Central memory CD4-positive, alpha-beta T cell (primary cell): ENCODE data around the gene C1QTNF3.
"Not testable (repeated sequence)": the region's sequence is repeated elsewhere in the genome, so short reads cannot be mapped to it uniquely, and the experiment has no call there.

Source experiments
- DNase-seq: peaks from one replicate; pipeline ENCODE4 v3.0.0; 2022

Gene C1QTNF3

DNA sequence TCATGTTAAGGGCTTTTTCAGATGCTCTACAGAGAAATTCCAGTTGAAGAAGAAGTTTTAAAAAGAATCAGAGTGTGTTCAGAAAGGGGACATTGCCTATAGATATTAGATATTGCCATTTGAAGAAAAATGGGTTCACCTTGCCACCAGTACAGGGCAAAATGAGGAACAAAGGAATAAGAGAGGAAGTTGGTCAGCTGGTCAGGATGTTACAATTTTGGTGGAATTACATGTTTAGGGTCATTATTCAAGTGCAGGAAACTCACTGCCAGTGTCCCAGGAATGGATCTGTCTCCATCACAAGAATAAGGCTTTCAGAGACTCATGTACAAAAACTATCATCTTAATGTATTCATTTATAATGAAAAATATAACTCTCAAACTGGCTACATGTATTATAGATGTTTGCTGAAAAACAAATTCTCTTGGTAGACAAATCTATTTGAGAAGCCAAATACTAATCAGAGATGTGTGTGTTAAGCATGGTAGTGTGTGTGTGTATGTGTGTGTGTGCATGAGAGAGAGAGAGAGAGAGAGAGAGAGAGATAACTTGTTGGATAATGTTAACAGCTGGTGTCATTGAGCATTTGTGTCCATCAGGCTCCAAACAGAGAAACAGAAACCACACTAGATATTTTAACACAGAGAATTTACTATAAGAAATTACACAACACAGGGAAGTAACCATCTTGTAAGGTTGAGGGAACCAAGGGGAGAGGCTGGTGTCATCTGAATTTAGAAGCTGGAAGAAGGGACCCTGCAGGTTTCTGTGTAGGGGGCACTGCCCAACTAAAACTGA lies 5.0 kb upstream of the C1QTNF3 start:
- no peak for DNase-seq

DNA sequence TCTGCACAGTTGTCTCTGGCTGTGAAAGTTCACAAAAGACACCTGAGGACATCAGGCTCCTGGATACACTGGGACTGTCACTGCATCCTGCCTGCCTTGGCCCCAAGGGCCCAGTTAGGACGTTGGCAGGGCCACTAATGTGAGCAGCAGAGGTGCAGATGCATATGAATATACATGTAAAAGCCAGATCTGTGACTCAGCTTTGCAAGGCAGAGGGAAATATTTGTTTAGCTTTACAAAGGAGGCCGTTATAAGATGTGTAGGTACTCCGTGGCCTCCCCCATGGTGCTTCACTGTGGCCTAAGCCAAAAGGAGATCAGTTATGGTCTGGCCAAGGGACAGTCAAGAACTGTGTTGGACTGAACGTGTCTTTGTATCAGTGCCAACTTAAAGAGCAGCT lies 4.1 kb upstream of the C1QTNF3 start:
- DNase-seq: no peak

DNA sequence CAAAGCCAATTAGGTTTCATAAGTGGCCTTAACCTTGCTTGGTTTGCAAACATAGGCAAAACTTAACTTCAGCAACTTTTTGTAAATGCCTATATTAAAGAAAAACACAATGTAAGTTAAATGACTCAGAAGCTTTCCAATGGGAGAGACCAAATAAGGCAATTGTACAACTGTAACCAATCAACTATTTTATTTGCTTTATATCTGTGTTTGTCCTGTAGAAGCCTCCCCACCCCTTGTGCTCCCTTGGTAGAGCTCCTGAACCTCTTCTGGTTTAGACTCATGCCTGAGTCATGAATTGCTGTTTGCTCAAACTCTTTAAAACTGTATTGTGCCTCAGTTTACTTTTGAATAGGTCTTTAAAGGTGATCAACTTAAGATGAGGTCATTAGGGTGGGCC lies 3.0 kb upstream of the C1QTNF3 start:
- DNase-seq: no peak

DNA sequence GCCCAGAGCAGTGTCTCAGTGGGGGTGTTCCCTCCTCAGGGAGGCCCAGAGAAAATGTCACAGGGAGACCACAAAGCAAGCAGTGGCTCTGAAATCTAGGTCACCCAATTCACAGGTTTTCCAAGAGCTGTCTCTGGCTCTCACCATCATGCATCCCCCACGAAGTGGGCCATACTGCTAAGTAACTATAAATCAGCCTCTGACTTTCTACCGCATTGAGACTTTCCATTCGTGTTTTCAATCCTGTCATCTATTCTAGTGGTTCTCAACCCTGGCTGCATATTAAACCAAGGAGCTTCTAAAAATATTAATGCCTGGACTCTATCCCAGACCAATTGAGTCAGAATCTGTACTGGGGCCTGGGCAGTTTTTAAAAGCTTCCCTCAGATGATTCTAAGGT lies 2.0 kb upstream of the C1QTNF3 start:
- no peak for DNase-seq

DNA sequence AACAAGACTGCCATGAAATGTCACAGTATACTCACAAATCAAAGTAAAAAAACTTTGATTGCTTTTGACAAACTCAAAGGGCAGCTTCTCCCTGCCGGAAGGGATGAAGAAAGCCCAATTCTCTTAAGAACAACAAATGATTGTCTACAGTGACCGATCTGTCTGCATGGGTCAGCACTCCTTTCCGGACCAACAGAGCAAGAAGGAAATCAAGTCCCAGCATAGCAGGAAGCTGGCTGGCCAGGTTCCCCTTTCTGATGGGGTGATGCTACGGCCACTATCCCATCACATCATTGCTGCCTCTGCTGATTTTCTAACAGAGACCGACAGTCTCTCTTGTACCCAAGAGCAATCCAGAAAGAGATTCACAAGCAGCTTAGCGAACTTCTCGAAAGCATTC lies 692 bp downstream of the C1QTNF3 start:
- no peak for DNase-seq

DNA sequence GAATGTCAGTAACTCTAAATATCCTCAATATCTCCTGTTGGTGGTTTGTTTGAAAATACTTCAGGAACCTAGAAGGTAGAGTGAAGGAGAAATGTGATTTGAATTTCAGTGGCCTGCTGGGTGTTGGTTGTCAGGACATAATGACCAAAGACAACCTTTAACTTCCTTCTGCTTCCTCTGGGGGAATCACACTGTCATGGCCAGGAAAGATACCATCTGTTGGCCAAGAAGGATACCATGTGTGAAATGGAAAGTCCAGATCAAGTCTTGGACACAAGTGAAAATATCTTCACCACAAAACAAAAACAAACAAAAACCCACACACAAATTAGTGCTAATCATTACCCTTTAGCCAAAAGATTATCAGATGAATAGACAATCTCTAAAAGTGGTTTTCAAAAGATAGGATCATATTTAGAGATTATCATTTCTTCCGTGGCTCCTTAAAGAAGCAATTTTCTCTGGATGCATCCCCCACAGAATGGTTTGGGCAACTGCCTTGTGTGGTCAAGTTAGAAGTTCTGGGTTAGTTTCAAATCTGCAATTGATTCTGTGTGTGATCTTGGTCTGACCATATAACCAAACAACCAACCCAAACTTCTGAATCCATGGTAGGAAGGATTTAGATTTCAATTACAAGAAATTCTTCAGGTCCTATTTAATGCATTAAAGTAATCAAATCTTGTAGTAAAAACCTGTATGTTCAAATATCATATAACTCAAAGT lies 1.6 kb downstream of the C1QTNF3 start:
- DNase-seq: no peak

DNA sequence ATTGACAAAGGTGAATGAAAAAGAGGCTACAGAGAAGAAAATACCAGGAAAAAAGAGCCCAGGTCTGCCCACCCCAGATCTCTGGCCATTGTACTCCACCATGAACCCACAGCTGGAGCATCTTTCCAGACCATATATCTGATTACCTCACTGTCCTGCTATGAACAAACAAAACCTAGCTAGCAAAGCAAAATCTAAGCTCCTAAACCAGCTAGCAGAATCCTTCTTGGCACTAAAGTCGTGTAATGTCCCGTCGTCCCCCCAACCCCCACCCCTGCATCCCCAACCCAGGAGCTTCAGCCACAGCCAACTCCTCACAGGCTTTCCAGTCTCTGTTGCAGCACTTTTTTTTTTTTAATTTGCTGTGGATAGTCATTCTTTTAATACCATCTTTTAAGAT lies 2.5 kb downstream of the C1QTNF3 start:
- DNase-seq: no peak

DNA sequence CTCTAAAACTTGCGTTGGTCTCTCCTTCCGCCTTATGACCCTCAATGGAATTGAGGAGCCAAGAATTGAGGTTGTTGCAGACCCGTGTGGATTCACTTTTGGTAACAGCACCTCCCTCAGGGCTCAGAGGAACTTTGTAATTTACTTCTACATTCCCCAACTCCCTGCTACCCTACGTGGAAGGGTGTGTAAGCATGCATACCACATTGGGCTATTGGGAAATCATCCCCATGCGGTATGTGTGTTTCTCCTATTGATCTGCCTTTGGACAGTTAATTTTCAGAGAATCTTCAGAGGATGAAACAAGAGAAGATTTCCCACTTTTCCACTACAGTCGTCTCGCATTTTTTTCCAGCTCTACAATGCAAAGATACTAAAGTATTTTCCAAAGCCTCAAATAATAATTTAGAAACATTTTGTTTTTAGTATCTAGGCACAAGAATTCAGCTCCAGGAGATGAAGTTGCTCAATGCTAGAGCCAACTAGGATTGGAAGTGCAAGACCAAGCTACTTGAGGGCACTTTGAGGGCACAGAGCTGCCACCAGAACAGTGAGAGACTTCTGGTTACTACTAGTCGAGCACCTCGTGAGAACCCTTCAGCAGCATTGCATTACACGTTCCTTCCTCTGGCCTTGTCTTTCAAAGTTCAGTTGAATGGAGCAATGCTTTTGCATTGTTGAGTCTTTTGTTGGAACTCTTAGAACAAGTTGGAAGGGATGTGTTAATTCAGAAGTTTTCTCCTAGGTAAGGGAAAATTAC lies 3.4 kb downstream of the C1QTNF3 start:
- DNase-seq: no peak

DNA sequence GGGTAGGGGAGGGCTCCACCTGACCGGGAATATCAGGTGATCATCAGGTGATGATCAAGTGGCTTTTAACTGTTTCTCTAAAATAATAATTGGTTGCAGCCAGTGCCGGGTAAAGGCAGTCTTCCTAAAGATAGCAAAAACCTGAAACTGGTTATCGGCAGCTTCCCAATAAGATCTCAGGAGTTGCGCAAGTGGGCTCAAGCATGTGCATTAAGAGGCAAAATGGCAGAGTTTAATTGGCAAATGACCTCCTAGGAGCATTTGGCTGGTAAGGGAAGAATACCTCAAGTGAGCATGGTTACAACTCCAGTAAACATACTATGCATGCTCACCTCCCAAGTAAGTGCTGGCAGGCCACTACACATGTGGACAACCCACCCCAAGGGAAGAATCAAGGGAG lies 4.2 kb downstream of the C1QTNF3 start:
- DNase-seq: no peak

DNA sequence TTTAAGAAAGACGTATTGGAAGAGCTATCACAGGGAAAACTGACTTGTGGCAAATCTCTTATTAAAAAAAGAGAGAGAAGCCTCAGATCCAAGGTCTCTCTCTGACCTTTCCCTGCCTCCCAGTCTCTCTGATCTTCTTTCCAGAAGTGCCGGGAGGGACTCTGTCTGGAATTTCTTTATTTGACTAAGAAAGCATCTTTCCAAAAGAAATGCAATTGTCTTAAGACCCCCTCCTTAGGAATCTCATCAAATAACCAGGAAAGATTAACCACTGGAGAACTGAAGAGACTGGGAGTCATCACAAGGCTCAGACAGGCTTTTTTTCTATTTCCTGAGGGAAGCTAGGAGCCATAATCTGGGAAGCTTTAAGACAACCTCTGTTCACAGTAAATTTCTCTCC lies 4.6 kb downstream of the C1QTNF3 start:
- no peak for DNase-seq

DNA sequence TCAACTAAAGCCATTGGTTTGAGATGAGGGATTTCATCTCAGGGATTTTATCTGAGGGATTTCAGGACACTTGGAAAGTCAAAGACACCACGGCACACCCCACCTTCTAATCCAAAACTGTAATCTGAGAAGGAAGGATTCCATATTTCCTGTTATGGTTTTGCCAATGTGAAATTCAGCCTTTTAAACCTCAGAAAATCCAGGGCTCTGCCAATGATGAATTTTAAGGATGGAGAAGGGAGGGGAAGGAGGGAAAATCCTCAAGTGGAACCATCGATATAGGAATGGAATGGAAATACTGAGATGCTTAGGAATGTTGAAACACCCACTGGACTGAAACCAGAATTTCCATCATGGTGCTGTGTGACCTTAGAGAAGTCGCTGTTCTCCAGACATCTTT lies 5.3 kb downstream of the C1QTNF3 start:
- DNase-seq: no peak

DNA sequence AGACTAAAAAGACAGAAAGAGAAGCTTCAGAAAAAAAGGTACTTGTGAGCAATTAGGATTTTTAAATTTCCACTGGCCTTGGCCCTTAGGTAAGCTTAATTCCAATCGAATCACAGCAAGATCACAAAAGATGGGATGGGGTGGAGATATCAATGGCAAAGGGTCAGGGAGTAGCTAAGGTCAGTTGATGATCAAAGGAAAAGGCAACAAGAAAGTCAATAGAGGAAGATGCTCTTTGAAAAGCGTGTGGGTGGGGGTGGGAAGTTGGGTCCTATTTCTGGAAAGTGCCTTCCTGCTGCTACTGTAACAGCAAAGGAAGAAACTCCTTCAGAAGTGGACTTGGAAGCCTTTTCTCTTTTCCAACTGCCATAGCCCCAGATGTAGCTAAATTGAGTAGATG lies 7.3 kb downstream of the C1QTNF3 start:
- DNase-seq: no peak

DNA sequence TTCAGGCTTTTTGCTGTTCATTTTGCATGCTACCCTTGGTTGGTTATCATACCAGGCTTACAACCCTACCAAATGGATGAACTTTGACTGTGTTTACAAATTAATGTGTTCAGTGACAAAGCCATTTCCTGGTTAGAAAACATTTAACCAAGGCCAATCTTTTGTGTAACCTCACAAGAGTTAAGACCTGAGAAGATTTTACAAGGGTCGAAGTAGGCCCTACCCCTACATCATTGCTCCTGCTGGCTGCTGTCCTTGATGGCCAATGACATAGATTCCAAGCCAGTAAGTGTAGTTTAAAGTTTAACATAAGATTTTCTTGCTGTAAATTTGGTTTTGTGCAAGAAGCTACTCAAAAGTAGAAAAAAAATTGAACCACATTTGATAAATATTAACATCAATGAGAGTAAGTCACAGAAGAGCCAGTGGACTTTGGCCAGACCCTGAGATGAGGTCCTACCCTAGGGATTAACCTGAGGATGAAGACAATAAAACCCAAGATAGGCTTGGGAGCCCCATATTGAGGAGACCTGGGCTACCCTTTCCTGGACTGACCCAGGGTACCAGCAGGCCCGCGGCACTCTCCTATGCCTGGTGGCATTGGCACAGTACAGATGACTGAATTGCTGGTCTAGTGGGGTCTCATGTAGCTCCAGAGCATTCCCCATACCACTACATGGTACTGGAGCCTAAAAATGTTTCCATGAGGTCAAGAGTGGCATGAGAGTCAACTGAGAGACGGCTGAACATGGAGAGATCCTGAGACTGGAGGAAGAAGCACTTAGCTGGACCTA lies 8.3 kb downstream of the C1QTNF3 start:
- DNase-seq: no peak

DNA sequence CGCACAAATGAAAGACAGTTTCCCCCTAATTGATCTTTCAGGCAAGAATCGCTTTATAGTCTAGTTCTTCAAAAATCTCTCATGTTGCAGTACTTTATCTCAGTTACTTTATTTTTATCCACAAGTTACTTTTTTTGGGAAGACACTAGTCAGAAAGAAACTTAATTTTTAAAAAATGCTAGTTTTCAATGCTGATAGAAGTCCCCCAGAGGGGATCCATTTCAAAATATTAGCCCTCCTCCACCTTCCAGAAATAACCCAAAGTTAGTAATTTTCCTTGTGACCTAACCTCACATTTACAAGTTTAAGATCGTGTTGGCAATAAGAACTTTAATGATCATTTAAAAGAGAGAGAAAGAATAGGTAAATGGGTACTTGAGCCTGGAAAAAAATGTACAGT lies 11.0 kb downstream of the C1QTNF3 start:
- no peak for DNase-seq

DNA sequence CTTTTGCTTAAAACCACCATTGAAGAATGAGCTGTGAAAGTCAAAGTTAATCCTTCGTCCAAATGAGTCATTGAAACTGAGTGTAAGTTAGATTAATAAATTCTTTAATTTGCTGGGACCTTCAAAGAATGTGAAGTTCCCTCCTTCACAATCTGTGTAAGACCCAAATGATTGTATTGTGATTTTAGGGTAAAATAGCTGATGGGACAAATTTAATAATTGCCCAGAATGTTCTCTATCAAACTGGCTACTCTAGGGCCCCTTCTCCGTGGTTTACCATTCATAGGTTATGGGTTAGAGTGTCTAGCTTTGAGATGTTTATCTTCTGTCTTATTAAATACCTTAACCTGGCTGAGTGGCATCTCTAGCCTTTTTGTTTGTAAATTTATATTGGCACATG lies 11.9 kb downstream of the C1QTNF3 start:
- no peak for DNase-seq

DNA sequence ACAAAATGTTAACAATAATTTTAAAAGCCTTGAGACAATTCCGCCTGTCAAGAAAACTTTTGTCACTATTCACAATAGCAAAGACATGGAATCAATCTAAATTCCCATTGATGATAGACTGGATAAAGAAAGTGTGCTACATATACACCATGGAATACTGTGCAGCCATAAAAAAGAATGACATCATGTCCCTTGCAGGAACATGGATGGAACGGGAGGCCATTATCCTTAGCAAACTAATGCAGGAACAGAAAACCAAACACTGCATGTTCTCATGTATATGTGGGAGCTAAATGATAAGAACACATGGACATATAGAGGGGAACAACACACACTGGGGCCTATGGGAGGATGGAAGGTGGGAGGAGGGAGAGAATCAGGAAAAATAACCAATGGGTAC lies 12.4 kb downstream of the C1QTNF3 start:
- not testable (repeated sequence) for DNase-seq

DNA sequence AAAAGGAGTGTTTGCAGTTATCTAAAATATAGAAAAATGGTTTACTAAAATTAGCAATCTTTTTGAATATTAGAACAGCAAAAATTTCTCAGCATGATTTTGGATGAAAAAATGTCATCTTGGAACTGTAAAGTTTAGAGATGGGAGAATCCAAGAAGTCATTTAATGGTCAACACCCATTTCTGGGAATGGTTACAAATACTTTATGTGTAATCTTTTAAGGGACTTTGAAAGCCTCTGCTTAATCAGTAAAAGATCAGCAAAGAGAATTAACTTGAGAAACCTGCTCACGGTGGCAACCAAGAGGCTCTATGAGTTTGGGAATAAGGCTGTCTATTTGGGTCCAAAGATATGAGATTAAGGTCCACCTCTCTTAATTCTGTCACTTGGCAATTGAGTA lies 13.0 kb downstream of the C1QTNF3 start:
- DNase-seq: no peak

DNA sequence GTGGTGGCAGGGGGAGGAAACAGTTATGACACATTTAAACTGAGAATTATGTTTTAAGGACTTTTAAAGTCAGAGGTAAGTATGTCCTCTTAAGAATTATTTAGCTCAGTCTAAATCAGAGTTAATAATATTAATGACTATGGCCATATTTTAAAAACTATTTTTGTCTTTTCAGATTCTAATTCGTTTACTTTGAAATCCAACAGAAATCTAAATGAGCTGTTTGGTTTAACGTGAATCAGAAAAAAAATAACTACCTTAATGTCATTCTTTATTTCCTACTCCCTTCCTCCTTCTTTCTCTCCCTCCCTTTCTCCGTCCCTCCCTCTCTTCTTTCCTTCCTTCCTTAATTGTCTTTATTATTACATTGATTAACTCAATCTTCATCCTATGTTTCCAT lies 14.7 kb downstream of the C1QTNF3 start:
- DNase-seq: no peak

DNA sequence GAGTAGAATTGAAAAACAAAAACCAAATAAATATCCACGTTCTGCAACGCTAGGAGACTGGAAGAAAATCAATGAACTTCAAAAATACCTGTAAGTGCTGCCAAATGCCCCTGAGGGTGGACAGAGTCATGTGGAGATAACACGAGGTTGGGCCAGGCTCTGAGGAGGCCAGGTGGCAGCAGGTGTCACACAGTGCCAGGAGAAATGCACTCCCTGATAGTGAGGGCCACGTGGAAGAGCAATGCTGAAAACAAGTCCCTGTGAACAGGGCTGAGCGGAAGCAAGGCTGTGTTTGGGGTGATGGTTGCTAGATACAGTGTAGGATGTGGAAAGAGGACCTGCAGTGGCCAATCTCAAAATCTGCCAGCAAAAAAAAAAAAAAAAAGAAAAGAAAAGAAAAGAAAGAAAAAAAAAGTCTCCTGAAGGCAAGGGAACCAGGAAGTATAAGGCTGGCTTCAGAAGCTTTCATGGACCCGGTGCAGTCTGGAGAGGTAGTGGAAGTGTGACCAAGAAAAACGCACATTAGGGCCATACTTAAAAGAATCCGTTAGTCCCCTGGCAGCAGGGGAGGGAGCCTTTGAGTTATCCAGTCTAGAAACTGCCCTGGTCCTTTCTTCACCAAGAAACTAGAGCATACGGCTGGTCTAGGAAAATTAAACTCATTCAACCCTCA lies 16.8 kb downstream of the C1QTNF3 start:
- DNase-seq: no peak

DNA sequence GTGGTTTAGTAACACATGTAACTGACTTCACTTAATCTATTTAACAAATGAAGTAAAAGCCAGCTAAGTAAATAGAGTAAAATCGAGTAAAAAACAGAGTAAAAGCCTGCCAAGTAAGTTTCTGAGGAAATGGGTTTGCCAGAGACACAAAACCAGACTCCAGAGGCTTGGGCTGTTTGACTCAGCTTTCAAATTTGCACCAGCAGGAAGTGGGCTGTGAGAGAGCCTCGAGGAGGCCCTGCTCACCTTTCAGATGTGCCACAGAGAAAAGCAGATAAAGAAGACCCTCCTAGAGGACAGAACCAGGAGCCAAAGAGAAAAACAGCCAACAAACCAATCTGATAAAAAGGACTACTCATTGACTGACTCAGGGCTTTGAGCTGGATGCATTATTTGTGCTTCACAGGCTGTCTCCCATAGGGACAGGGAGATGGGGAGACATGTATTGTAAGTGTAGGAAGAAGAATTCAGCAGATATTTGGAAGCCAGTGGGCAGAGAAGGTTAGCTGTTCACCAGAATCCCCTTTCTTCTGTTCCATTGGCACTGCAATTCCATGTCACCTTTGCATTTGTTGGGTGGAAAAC lies 20.8 kb downstream of the C1QTNF3 start:
- DNase-seq: no peak

DNA sequence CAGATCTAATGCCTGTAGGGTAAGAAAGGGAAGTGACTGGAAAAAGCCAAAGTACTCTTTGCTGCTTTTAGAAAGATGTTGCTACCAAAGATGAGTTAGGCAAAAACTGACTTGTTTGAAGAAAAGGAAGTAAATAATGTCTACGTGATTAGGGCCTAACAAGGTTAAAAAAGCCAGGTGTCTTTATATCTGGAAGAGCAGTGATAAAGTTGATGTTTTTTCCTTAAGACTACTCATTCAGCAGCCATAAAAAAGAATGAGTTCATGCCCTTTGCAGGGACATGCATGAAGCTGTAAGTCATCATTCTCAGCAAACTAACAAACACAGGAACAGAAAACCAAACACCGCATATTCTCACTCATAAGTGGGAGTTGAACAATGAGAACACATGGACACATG lies 21.7 kb downstream of the C1QTNF3 start:
- DNase-seq: no peak

DNA sequence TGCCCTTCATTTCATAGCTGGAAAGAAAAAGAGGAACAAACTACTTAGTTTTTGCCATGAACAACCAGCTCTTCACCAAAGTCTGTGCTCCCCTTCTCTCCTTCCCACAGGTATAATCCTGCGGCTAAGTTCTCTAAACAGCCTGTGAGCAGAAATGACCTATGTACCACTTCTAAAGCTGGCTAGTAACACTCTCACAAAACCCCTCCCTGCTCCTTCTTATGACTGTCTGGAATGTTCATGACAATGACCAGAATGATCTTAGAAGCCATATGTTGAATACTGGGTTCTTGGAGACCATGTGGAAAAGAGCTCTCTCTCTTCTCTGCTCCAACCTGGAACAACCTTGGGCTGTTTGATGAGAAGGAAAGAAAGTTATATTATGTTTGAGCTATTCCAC lies 22.3 kb downstream of the C1QTNF3 start:
- DNase-seq: no peak
